Measurements from ENCODE around the gene STK10.

GRCh38 chr5:172051643-172052339 lies 136.2 kb downstream of the STK10 start:
- TF ChIP-seq, protein P1, sequence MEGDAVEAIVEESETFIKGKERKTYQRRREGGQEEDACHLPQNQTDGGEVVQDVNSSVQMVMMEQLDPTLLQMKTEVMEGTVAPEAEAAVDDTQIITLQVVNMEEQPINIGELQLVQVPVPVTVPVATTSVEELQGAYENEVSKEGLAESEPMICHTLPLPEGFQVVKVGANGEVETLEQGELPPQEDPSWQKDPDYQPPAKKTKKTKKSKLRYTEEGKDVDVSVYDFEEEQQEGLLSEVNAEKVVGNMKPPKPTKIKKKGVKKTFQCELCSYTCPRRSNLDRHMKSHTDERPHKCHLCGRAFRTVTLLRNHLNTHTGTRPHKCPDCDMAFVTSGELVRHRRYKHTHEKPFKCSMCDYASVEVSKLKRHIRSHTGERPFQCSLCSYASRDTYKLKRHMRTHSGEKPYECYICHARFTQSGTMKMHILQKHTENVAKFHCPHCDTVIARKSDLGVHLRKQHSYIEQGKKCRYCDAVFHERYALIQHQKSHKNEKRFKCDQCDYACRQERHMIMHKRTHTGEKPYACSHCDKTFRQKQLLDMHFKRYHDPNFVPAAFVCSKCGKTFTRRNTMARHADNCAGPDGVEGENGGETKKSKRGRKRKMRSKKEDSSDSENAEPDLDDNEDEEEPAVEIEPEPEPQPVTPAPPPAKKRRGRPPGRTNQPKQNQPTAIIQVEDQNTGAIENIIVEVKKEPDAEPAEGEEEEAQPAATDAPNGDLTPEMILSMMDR (conservative IDR thresholded peaks at IDR 0.05; ENCODE audit: low read length), result no peak
- no peak for TF ChIP-seq EZH2phosphoT487 (IDR thresholded peaks at IDR 0.05; ENCODE audit: borderline replicate concordance)
